Stimulated activated CD8-positive, alpha-beta memory T cell treated with anti-CD3 and anti-CD28 coated beads, Interleukin-7, amount 100 ng/mL, for 4 hours (primary cell): ENCODE data around the gene RBM10.

ENCODE experiments used
- DNase-seq, 2 donors: peaks; one replicate each; pipeline ENCODE4 v3.0.0-alpha.2; 2020; ENCODE audit warnings: low read depth in 2 of 2

Gene RBM10

DNA sequence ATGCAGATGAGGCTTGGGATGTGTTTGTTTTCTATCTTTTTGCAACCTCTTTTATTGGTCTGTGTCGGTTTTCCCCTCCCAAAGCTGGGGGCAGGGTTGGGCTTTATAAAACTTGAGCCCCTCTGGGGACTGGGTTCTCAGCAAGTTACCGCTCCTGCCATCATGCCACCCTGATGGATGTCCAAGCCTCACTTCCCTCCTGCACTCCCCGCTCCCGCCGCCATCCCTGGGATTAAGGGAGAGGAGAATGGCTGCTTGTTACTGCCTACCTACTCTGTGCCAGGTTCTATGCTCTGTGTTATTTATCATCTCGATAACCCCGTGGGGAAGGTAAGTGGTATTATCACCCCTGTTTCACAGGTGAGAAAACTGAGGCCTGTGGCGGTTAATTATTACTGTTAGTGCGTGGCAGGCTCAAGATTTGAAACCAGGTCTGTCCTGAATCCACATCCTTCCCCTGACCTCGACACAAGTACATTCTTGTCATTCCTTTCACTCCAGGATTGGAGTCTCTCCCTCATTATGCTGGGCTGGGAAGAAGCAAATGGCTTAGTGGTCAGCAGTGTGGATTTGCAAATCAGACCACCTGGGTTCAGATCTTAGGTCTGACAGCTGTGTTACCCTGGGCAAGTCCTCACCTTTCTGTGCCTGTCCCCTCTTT is 53.1 kb downstream of the RBM10 start:
- no peak for DNase-seq

DNA sequence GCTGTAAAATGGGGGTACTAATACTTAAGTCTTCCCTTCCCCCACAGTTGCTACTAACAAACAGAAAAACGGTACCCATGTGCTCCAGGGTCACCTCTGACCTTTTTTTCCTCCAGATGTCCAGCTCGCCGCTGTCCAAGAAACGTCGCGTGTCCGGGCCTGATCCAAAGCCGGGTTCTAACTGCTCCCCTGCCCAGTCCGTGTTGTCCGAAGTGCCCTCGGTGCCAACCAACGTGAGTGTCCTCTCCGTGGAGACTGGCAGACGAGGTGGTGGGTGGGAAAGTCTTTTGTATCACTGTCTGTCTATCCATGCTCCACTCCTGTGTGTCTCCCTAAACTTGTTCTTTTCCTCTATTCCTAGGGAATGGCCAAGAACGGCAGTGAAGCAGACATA is 53.7 kb downstream of the RBM10 start:
- no peak for DNase-seq

DNA sequence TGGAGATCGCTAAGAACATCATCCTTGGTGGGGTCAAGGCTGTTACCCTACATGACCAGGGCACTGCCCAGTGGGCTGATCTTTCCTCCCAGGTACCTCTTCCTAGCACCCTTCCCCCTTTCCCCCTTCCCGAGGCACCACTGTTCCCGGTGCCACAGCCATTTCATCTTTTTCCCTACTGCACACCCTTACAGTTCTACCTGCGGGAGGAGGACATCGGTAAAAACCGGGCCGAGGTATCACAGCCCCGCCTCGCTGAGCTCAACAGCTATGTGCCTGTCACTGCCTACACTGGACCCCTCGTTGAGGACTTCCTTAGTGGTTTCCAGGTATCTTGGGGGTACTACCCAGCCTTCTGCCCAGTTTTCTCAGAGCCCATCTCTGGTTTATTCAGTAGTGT is 54.3 kb downstream of the RBM10 start:
- DNase-seq, result no peak

DNA sequence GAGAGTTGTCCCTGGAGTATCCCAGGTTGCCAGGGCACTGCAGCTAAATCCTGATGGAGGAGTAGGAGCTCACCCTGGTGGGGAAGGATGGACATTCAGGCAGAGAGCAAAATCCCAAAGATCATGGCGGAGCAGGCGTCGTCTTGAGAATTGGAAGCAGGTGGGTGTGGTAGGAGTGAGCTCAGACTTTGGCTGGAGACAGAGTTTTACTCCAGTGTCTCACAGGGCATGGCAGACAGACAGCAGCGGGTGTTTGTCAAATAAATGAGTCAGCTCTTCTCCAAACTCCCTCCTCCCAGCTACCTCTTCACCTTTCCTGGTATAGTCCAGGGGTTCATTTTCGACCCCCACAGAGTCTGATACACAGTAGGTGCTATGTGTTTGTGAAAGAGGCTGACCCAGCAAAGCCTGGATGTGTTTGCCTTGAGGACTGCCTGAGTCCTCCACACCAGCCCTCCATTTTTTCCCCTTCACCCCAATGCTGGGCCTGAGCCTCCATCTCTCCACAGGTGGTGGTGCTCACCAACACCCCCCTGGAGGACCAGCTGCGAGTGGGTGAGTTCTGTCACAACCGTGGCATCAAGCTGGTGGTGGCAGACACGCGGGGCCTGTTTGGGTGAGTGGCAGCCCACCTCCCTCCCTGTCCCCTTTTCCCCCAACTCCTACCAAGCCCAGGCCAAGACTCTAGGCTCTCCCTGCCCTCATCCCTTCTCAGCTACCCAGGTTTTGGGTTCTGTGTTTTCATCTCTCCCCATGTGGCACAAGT is 55.5 kb downstream of the RBM10 start:
- no peak for DNase-seq

- no peak for DNase-seq
These were observed 56.4 kb downstream of the RBM10 start for GRCh38 chrX:47201345-47201944.

DNA sequence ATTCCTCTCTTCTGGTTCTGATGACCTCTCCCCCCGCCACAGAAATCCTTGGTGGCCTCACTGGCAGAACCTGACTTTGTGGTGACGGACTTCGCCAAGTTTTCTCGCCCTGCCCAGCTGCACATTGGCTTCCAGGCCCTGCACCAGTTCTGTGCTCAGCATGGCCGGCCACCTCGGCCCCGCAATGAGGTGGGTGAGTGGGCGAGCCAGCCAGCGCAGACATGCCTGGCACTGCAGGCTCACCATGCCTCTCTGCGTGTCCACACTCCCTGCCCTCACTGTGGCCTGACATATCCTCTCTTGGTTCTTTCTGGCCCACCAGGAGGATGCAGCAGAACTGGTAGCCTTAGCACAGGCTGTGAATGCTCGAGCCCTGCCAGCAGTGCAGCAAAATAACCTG is 57.3 kb downstream of the RBM10 start:
- DNase-seq, result no peak

GRCh38 chrX:47202877-47203276 is 57.9 kb downstream of the RBM10 start:
- DNase-seq, result no peak

DNA sequence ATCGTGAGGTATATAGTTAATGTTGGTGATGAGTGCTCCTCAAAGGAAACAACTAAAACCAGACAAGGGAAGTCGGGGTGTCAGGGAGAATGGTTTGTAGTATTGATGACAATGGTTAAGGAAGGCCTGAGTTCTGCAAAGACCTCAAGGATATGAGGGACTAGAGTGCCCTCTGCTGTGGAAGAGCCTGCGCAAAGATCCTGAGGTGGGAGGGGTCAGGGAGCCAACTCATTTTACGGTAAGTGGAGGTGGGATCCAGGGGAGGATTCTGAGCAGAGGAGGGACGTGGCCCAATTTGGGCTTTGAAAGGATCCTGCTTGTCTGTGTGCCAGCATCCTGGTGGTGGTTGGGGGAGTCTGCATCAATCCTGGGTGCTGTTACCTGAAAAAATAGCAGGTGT is 59.9 kb downstream of the RBM10 start:
- DNase-seq, result no peak

DNA sequence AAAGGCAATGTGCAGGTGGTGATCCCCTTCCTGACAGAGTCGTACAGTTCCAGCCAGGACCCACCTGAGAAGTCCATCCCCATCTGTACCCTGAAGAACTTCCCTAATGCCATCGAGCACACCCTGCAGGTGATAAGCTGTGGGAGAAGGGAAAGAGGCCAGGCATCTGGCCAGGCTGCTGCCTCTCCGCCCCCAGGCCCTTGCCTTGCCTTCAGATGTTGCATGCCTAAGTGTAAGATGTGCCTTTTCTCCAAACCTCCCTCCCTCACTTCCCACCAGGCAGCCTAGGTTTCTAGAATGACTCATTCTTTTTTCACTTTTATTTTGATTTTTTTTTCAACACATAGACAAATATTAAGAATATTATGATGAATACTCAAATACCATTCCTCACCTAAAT is 61.3 kb downstream of the RBM10 start:
- DNase-seq, result no peak

DNA sequence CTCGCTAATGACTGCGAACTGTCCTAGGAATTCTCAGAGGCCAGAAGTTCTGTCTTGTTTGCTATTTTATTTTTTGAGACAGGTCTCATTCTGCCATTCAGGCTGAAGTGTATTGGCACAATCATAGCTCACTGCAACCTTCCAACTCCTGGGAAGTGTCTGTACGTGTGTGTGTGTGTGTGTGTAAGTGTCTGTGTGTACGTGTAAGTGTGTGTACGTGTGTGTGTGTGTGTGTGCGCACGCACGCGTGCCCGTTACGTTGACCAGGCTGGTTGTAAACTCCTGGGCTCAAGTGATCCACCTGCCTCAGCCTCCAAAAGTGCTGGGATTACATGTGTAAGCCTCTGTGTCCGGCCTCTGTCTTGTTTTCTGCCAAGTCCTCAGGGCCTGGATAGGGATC is 63.1 kb downstream of the RBM10 start:
- no peak for DNase-seq

DNA sequence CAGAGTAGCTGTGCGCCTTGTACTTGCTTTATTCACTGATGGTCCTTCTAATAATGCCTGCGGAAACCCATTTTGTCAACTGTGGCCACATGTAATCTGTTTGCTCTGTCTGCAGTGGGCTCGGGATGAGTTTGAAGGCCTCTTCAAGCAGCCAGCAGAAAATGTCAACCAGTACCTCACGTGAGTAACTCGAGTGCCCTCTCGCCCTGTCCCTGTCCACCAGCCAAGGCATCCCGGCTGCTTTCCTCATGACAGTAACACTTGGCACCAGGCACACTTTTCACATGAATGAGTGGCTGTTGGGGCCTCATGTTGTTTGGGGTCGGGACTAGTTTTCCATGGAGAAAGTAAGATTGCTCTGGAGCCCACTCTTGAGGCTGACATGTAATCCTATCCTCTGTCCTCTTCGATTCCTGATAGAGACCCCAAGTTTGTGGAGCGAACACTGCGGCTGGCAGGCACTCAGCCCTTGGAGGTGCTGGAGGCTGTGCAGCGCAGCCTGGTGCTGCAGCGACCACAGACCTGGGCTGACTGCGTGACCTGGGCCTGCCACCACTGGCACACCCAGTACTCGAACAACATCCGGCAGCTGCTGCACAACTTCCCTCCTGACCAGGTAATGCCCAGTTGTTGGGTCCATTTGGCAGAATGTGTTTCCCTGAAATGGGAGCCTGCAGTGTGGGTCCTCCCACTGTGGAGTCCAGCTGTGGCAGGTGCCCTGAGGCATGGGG is 64.7 kb downstream of the RBM10 start:
- DNase-seq, result no peak

DNA sequence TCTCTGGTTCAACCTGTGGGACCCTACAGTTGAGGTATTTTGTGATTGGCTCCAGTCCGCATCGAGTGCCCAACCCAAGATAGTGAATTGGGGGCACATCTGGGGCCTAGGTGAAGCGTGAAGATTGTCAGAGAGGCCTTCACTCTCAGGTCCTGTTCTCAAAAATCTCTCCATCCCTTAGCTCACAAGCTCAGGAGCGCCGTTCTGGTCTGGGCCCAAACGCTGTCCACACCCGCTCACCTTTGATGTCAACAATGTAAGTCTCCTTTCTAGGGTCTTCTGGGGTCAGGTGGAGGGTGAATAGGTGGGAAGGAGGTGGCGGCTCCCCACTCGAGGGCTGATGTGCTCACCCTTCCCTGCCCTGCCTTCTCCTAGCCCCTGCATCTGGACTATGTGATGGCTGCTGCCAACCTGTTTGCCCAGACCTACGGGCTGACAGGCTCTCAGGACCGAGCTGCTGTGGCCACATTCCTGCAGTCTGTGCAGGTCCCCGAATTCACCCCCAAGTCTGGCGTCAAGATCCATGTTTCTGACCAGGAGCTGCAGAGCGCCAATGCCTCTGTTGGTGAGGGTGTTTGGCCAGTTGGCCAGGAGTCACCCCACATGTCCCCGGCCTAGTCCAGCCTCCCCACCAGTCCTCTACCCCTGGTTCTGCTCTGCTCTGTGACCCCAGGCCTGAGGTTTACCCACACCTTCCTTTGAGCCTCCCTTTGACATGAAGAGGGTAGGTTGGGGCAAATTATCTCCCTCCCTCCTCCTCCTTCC is 65.8 kb downstream of the RBM10 start:
- no peak for DNase-seq

DNA sequence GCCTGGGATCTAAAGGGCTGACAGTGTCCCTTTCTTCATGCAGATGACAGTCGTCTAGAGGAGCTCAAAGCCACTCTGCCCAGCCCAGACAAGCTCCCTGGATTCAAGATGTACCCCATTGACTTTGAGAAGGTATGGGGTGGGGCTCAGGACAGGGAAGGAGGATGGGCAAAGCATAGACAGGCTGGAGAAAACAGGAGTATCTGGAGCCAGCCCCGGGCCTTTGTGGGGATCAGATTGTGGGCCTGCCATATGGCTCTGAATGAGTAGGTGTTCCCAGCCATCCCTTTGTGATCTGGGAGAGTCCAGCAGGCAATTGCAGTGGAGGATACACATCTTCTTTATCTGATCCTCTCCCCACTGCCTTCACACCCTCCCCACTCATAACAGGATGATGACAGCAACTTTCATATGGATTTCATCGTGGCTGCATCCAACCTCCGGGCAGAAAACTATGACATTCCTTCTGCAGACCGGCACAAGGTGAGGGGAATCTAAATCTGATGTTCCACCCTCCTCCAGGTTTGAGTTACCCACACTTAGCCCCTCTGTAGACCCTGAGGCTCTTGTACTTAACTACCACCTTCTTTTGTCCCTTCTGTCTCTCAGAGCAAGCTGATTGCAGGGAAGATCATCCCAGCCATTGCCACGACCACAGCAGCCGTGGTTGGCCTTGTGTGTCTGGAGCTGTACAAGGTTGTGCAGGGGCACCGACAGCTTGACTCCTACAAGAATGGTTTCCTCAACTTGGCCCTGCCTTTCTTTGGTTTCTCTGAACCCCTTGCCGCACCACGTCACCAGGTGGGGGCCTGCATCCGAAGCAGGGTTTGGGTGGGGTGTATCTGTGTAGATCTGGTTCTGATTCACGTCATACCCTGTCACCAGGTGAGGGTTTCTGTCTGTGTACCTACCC is 67.6 kb downstream of the RBM10 start:
- no peak for DNase-seq

- no peak for DNase-seq
These were observed 69.5 kb downstream of the RBM10 start for GRCh38 chrX:47214435-47215077.

DNA sequence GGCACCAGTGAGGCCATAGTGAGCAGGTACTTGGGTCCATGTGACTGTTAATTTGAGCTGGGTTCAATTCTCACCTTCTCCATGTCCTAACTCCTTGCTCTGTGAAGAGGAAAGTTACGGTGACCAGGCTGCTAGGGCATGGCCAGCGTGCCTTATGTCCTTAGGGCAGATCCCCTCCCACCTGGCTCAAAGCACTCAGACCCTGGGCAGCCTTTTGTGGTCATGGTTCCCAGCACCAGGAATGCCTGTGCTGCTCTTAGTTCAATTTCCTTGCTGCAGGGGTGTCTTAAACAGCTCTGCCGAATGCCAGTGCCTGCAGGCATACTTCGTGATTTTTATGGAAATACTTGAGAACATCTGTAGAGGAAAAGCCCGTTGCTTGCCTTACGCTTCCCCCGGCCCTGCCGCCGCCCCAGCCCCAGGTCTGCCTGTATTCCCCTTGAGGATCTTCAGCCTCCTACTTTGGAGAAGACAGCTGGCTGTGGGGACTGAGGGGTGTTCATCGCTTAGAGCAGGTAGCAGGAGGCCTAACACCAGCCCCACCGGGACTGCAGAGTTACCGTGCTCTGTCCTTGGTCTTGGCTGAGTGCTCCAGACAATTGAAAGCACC is 70.4 kb downstream of the RBM10 start:
- DNase-seq, result no peak

DNA sequence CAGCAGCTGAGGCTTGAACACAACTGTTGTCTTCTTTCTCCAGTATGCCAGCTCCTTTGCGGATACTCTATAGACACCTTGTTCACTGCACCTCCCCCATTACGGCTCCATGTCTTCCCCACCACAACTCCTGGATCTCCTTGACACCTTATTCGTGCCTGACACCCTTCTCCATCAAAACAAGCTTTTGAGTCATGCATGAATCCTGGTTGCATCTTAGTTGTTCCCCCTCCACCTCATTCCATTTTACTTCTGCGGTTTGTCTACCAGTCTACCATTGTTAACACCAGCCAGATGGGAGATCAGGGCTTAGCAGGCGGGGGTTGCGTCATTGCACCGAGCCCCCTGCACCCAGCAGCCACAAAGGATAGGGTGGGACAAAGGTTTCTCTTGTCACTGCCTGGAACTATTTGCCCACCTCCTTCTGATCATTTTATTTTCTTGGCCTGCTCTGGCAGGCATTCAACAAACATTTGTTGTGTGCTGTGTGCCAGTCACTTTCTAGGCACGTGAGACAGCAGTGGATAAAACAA is 71.4 kb downstream of the RBM10 start:
- no peak for DNase-seq

DNA sequence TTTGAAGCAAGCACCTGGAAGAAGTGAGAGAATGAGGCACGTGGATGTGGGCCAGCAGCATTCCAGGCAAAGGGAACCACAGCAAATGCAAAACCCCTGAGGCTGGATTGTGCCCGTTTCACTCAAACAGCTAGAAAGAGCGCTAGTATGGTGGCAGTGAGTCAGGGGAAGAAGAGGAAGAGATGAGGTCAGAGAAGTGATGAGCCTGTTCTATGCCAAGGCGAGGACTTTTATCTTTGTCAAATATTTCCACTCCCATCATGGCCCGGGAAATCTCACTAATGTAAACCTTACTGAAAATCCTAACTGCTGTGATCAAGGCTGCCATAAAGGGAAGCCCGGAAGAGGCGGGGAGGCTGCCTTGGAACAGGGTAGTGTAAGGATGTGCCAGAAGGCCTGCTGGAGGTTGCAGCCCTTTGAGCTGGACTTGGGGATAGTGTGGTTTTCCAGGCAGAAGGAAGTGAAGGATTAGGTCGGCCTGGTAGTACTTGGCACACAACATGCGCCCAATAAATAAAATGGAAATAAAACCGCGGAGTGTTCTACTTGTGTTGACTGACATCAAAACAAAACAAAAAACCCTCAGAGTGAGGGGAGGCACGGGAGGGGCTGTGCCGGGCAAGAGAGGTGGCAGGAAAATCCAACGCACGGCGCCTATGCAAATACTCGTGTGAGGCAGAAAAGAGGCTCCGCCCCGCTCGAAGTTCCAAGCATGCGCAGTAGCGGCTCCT is 72.3 kb downstream of the RBM10 start:
- no peak for DNase-seq

DNA sequence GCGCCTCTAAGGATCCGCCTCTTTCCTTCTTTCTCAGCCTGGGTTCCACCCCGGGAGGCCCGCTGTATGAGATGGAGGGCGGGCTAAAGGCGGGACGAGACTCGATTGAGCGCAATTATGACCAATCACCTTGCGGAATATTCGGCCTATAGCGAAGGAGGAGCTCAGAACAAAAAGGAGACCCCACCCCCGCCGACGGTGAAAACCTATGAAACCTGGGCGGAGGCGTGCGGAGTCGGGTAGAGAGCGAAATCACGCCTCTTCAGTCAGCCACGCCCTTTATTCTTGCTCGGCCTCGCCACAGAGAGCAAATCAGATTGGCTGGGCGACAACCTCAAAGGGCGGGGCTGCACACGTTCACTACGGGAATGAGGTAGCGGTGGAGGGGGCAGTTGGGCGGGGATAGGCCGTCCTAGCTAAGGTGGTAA is 72.8 kb downstream of the RBM10 start:
- peak; percentile 93 to 98 for DNase-seq
